HG02642 (cell line): ENCODE results near the gene CCSER2.

Experiments used
- ATAC-seq: cut with Tn5 transposase; IDR thresholded peaks from one replicate; pipeline ENCODE4 v1.9.1; 2021; ENCODE audit warnings: mild to moderate bottlenecking; ENCODE audit not compliant: unreplicated experiment, poor library complexity

Gene CCSER2

GRCh38 chr10:84538036-84538435 lies 209.6 kb downstream of the CCSER2 start:
- no peak for ATAC-seq

DNA sequence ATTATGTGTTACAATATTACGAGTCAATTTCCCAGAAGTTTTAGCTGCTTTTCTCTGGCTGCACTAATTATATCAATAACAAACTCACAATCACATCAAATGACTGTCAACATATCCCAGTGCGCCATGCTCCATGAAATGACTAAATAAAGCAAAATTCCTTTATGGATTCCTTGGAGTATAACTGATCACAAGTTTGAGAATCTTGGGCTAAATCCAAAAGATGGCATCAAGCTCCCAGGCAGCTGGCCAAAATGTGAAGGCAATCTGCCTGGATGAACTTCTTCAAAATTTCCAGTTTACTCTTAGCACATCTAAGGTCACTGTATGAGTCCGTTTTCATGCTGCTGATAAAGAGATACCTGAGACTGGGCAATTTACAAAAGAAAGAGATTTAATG lies 210.8 kb downstream of the CCSER2 start:
- no peak for ATAC-seq

- ATAC-seq: peak; percentile 6
These were observed 211.7 kb downstream of the CCSER2 start for GRCh38 chr10:84540022-84540616.

DNA sequence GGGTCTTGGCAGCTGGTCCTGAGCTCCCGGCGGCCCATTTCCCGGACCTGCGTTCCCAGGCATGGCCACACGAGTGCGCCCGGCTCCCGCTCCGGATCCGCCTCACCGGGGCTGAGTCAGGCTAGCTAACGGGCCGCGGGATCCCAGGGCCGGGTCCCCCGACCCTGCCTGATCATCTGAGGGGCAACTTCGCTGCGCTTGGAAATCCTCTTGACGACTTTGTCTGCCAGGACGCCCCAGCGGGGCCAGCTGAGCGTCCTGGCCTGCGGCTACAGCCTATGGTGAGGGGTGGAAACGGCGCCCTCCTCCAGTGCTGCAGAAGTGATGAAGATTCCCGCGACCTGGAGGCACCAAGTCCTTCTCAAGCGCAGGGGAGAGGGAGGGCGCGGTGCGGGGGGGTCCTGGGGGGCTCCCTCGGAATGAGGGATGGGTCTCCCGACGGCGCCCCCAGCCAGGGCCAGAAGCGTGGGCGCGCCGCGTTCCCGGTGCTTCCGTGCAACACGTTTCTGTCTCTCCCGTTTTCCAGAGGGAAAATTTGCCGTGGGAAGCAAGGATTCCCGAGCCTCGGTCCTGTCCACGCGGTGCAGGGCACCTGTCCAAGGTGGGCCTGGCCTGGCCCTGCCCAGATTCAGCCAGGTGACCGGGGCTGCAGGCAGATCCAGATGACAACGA lies 212.4 kb downstream of the CCSER2 start:
- ATAC-seq: peak; percentile 90

DNA sequence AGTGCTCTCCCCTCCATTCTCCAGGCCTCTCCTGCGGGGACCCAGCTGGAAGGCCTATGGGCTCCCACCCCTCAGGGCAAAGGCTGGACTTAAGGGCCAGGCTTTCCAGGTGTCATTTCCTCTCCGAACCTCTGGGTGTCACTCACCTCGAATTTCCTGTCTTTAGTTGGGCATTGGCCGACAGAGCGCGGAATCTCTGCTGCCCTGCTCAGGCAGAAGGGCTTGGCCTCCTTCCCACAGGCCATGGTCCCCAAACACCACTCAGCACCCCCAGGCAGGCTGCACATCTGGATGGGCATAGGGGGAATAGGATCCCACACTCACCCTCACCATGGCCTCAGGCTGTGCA lies 212.9 kb downstream of the CCSER2 start:
- ATAC-seq: no peak

DNA sequence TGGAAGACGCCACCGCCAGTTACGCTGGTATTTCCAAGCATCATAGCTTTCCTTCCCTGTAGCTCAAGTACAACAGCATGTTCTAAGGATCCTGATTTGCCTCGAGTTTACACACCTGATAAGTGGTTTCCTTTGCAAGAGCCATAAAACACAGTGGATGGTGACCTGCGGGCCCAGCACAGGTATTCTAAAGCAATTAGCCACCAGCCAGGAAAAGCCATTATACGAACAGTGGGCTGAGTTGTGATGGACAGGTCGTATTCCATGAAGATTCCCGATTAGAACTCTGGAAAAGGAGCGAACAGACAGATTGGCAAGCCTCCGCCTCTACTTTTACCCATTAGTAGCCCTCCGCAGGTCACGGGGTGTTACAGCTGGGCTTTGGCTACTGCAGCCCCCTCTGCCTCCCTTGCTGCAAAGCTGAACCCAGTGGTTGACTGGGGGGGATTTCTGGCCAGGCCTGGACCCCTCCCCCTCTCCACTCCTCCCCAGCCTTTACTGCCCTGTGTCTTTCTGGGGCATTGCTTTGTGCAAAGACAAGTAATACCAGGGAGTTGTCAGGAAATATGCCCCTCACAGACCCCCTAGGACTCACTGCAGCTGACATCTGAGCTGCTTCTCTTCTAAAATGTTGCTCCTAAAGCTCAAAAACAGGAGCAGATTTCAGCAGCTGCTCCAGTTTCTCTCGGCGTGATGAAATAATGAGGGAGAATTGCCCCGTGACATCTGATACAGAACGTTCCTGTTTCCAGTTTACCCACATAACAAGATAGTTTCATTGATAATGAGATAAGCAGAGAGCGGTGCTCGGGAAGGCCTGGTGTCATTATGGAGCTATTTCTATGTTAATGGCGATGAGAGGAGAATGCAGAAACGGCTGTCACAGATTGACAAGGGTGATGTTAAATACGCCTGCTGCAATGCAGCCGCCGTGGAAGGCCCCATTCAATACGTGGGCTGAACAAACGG lies 214.4 kb downstream of the CCSER2 start:
- no peak for ATAC-seq

DNA sequence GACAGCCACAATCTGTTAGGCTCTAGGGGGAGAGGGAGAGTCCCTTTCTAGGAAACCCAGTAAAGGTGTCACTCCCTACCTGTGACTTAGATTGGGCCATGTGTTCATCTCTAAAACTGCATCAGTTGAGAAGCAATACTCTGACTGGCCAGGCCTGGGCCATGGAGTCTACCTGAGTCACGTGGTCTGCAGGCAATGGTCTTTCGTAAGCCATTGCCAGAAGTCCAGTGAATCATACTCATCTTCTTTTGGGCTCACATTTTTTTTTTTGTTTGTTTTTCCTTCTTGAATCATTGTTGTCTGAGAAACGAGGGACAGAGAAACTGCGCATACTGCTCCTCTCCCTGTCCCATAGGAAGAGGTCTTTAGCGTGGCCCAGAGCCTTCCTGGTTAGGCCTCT lies 215.6 kb downstream of the CCSER2 start:
- ATAC-seq: no peak

GRCh38 chr10:84545651-84546050 lies 217.3 kb downstream of the CCSER2 start:
- ATAC-seq: no peak

DNA sequence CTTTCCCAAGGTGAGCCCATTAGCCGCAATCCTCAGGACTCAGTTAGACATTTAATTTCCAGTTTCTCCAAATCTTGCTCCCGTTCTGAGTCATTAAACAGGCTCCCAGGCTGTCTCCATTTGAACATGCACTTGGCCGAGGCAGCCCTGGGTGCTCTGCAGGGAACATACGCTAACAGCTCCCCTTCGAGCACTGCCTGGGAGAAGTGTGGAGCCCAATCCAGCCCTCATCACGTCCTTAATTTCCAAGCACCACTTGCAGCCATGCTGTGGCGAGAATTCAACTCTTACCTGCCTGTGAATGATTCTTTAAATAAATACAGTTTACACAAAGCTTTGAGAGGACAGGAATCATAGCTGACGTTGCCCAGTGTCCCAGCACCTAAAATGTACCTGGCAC lies 218.2 kb downstream of the CCSER2 start:
- ATAC-seq: no peak

DNA sequence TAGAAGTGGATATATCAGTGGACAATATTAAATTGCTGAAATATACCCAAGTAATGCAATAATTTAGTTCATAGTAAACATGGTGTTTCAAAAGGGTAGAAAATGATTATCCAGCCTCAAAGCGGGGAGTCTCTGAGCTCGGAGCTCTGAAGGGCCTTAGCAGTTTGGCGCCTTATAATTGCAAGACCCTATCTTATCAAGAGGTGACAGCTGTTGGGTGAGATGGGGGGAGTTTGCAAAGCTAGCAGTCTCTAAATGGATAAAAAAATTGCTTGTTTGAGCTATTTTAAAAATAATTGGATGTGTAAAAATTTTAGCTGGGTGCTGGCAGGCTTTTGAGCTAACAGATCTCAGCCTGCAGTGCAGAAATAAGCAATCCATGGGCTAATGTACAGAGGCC lies 219.2 kb downstream of the CCSER2 start:
- no peak for ATAC-seq

DNA sequence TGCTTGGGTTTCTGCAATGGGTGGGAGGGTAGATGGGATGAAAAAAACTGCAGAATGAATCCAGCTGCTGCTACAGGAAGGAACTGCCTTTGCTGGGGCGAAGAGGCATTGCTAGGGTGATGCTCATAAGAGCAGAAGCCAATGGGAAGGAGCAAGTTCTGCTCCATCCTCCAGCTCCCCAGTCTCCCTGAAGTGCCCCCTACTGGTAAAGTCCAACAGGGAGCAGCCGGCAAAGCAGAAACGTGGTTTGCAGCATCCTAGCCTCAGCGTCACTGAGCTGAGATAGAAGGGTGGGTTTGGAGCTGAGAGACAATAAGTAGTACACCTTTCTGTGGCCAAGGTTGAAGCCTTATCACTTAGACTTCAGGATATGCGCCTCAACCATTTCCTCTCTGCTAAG lies 220.5 kb downstream of the CCSER2 start:
- ATAC-seq: no peak

GRCh38 chr10:84549368-84550165 lies 221.2 kb downstream of the CCSER2 start:
- no peak for ATAC-seq

DNA sequence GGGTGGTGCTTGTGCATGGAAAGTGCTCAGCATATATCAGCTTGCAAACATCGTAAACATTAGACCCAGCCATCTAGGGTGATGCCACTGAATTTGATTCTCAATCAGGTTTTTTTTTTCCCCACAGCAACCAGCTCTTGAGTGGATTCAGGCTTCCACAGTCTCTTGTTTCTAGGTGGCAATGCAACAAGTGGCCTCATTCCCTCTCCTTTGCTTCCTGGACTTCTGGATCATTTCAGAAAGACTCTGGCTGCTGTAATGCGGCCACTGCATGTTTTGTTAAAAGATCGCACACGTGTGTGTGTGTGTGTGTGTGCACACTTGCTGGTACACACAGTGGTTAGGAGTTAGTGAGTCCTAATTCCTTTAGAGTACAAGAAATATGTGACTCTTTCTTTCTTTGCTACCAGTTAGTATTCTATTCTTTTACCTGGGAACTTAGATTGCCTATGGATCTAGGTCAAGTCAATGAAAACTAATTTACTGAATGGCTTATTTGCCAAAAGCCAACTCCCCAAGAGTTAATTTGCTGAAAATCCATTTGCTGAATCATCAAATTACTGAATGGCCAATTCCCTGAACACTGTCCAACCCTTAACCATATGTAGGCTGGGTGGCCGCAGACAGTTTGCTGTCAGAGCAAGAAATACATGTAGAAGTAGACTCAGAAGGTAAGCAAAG lies 222.5 kb downstream of the CCSER2 start:
- no peak for ATAC-seq

DNA sequence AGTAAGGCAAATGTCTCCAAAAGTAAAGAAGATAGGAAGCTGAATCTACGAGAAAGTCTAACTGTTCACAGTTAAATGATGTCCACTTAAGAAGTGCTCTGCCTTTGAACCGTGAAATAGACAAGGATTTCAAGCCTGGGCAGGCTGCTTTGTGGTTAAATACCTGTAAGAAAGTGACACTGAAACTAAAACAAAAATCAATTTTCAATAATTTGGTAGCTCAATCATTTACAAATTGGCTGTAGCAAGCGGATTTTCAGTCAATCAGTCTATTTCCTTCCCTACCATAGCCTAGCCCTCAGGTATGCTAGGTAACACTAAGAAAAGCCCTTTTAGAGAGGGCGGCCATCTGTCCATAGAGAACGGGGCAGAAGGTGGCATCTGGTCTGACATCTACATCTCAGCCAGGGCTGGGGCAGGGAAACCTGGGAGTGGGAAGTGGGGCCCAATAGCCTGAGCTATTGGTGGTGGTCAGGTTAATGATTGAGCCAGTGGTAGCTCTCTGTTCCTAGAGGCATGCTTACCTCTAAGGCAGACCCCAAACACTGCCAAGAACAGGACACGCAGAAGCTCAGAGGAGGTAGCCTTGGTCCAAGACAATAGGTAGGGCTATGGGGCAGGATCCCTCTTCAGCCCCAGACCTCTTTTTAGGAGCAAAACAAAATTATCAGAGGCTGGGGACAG lies 223.2 kb downstream of the CCSER2 start:
- ATAC-seq: peak; percentile 53

- no peak for ATAC-seq
These were observed 224.1 kb downstream of the CCSER2 start for GRCh38 chr10:84552478-84552877.

- no peak for ATAC-seq
These were observed 234.2 kb downstream of the CCSER2 start for GRCh38 chr10:84562592-84562991.

DNA sequence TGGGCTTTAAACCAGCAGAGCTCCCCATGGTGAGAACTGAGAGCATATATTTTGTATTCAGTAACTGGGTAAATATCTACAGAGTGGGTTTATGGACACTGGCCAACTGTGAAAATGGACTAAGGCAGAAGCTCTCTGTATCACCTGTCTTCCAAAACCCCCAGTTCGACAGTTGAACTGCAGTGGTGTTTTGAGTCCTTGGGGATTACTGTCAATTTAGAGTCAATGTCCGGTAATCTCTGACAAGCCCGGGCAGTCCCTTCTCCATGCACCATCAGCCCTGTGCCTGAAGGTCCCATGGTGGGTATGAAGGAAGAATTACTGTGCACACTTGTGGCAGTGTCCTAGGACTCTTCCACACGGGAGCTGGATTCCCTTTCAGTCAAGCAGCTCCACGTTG lies 235.0 kb downstream of the CCSER2 start:
- peak; percentile 90 for ATAC-seq

DNA sequence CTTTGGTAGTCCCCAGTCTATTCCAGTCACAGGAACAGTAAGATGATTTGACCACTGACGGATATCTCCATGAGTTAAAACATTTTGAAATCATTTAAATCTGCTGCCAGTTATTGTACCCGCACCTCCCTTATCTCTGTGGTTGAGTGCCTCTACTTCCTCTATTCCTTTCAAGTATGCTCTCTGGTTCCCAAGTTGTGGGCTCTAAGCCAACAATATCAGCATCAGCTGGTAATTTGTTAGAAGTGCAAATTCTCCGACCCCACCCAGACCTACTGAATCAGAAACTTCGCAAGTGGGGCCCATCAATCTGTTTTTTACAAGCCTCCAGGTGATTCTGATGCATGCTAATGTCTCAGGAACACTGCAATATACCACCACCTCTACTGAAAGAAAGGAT lies 235.5 kb downstream of the CCSER2 start:
- ATAC-seq: peak; percentile 40

DNA sequence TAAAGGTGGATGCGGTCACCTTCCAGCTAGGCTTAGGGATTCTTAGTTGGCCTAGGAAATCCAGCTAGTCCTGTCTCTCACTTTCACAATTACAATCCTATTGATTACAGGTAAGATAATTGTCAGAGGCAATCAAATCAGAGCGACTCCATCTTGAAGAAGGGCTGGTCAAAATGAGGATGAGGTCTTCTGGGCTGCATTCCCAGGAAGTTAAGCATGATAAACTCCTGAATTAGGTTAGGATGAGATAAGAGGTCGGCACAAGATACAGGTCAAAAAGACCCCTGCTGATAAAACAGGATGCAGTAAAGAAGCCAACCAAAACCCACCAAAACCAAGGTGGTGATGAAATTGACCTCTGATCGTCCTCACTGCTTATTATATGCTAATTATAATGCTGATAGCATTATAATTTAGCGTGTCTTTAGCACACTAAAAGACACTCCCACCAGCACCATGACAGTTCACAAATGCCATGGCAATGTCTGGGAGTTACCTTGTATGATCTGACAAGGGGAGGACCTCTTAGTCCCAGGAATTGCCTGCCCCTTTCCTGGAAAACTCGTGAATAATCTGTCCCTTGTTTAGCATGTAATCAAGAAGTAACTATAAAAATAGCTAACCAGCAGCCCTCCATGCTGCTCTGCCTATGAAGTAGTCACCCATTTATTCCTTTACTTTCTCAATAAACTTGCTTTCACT lies 237.6 kb downstream of the CCSER2 start:
- ATAC-seq: no peak
